ENCODE results near the gene USP1. TPM values are rescaled to one million over a fixed set of nuclear protein-coding genes. Genes with fewer than 3 reads are reported as not detected.

The USP1 gene
- total RNA-seq, 1 donor from 2014 or later: 14.8 TPM

GRCh38 chr1:62426237-62426636, 10.6 kb upstream of the USP1 start:
- no peak for DNase-seq (ENCODE audit: extremely low read depth, low read depth, low spot score)

- DNase-seq (ENCODE audit: extremely low read depth, low read depth, low spot score): no peak
Measured at GRCh38 chr1:62426794-62427193, 10.1 kb upstream of the USP1 start.

- no peak for DNase-seq (ENCODE audit: extremely low read depth, low read depth, low spot score)
Measured at GRCh38 chr1:62428351-62428750, 8.5 kb upstream of the USP1 start.

GRCh38 chr1:62429581-62429980, 7.3 kb upstream of the USP1 start:
- DNase-seq (ENCODE audit: extremely low read depth, low read depth, low spot score): no peak

- no peak for DNase-seq (ENCODE audit: extremely low read depth, low read depth, low spot score)
Measured at GRCh38 chr1:62433861-62434617, 2.8 kb upstream of the USP1 start.

GRCh38 chr1:62434618-62435001, 2.2 kb upstream of the USP1 start:
- DNase-seq (ENCODE audit: extremely low read depth, low read depth, low spot score): no peak

GRCh38 chr1:62435231-62436038, 1.4 kb upstream of the USP1 start:
- DNase-seq (ENCODE audit: extremely low read depth, low read depth, low spot score): no peak

- no peak for DNase-seq (ENCODE audit: extremely low read depth, low read depth, low spot score)
Measured at GRCh38 chr1:62436039-62436465, 797 bp upstream of the USP1 start.

GRCh38 chr1:62437273-62437940, 558 bp downstream of the USP1 start:
- DNase-seq (ENCODE audit: extremely low read depth, low read depth, low spot score): no peak

GRCh38 chr1:62438163-62438562, 1.3 kb downstream of the USP1 start:
- no peak for DNase-seq (ENCODE audit: extremely low read depth, low read depth, low spot score)

GRCh38 chr1:62439652-62440371, 3.0 kb downstream of the USP1 start:
- no peak for DNase-seq (ENCODE audit: extremely low read depth, low read depth, low spot score)

- no peak for DNase-seq (ENCODE audit: extremely low read depth, low read depth, low spot score)
Measured at GRCh38 chr1:62444701-62445100, 7.9 kb downstream of the USP1 start.

- no peak for DNase-seq (ENCODE audit: extremely low read depth, low read depth, low spot score)
Measured at GRCh38 chr1:62448221-62448933, 11.5 kb downstream of the USP1 start.

GRCh38 chr1:62450301-62450700, 13.5 kb downstream of the USP1 start:
- DNase-seq (ENCODE audit: extremely low read depth, low read depth, low spot score): no peak

GRCh38 chr1:62452951-62453350, 16.1 kb downstream of the USP1 start:
- DNase-seq (ENCODE audit: extremely low read depth, low read depth, low spot score): no peak

GRCh38 chr1:62457955-62458354, 21.1 kb downstream of the USP1 start:
- no peak for DNase-seq (ENCODE audit: extremely low read depth, low read depth, low spot score)

GRCh38 chr1:62462370-62462769, 25.5 kb downstream of the USP1 start:
- DNase-seq (ENCODE audit: extremely low read depth, low read depth, low spot score): no peak

GRCh38 chr1:62467092-62467491, 30.2 kb downstream of the USP1 start:
- DNase-seq (ENCODE audit: extremely low read depth, low read depth, low spot score): no peak

GRCh38 chr1:62476525-62477219, 39.8 kb downstream of the USP1 start:
- no peak for DNase-seq (ENCODE audit: extremely low read depth, low read depth, low spot score)

- DNase-seq (ENCODE audit: extremely low read depth, low read depth, low spot score): no peak
Measured at GRCh38 chr1:62481681-62482080, 44.8 kb downstream of the USP1 start.

All from glomerular endothelial cell (primary cell).